ENCODE data around the gene ZBTB40.

ZBTB40 gene

DNA sequence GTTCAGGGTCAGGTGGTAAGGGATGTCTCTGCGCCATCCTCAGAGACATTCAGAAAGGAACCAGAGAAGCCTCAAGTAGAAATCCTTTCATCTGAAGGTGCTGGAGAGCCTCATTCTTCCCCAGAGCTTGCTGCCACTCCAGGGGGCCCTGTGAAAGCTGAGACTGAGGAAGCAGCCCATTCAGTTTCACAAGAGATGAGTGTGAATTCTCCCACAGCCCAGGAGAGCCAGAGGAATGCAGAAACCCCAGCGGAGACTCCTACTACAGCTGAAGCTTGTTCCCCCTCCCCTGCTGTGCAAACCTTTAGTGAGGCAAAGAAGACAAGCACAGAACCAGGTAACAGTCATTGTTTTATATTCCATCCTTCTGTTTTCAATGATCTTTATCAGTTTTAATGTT, 38.7 kb downstream of the ZBTB40 start:
- Histone ChIP-seq H3F3A (ENCODE audit: insufficient read depth, low read length) (peaks cover 26% of the 10 kb centered on the region), H3K27ac (ENCODE audit: low read length) (no peak overlapping the region), H3K4me2 (ENCODE audit: low read depth, low read length) (no peak overlapping the region), H3K9me3 (replicated peaks; ENCODE audit: insufficient read depth, low read length) (no peaks in the 10 kb centered on the region), H4K20me1 (ENCODE audit: insufficient read depth, low read length) (no peaks in the 10 kb centered on the region), H3K79me2 (ENCODE audit: low read length) (peaks cover 52% of the 10 kb centered on the region), H3K4me3 (ENCODE audit: low read length) (no peak overlapping the region), H2AFZ (ENCODE audit: low read length) (no peak overlapping the region), H3K27me3 (replicated peaks; ENCODE audit: insufficient read depth, low read length) (no peaks in the 10 kb centered on the region), H3K36me3 (replicated peaks; ENCODE audit: insufficient read depth, low read length) (no peaks in the 10 kb centered on the region), H3K4me1 (ENCODE audit: low read length) (peaks cover 43% of the 10 kb centered on the region), H3K9me2 (replicated peaks; ENCODE audit: insufficient read depth, low read length) (no peaks in the 10 kb centered on the region), H3K9ac (ENCODE audit: low read length) (no peak overlapping the region)
- TF ChIP-seq EZH2phosphoT487 (IDR thresholded peaks at IDR 0.05; ENCODE audit: low read length) (no peak), EZH2 (optimal IDR thresholded peaks at IDR 0.05; ENCODE audit: low read depth, low read length) (no peak)
- TF ChIP-seq, protein P1, sequence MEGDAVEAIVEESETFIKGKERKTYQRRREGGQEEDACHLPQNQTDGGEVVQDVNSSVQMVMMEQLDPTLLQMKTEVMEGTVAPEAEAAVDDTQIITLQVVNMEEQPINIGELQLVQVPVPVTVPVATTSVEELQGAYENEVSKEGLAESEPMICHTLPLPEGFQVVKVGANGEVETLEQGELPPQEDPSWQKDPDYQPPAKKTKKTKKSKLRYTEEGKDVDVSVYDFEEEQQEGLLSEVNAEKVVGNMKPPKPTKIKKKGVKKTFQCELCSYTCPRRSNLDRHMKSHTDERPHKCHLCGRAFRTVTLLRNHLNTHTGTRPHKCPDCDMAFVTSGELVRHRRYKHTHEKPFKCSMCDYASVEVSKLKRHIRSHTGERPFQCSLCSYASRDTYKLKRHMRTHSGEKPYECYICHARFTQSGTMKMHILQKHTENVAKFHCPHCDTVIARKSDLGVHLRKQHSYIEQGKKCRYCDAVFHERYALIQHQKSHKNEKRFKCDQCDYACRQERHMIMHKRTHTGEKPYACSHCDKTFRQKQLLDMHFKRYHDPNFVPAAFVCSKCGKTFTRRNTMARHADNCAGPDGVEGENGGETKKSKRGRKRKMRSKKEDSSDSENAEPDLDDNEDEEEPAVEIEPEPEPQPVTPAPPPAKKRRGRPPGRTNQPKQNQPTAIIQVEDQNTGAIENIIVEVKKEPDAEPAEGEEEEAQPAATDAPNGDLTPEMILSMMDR (IDR thresholded peaks at IDR 0.05; ENCODE audit: low read length) = no peak
- DNase-seq = no peak

DNA sequence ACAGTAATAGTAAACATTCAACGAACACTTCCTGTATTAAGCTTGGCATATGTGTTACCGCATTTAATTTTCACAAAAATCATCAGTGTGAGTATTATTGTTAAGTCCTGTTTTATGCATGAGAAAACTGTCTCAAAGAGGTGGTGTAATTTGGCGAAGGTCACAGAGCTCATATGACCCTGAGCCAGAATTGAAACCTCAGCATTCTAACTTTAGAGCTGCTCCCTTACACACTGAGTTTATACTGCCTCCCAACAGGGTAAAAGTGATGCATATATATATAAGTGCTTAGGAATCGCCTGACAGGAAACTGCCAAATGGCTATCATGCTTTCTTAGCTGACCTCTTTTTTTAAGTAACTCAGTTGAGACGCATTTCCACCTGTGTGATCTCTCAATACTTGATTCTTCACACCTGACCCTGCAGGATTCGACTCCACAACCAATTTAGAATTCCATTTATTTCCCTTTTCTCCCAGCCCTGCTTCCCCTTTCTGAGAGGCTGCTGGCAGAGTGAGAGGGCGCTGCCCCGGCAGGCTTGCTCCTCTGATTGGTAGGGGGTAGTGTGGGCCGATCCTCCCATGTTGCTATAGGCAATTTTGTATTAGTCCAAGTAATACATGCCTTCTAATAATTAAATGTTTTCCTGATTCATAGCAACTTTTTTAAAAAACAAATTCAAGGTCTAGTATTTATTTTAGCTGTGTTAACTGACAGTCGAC, 40.5 kb downstream of the ZBTB40 start:
- Histone ChIP-seq H3K9me2 (replicated peaks; ENCODE audit: insufficient read depth, low read length) (no peaks in the 10 kb centered on the region), H3K27ac (ENCODE audit: low read length) (peak overlapping the region; percentile 95; the same call in 1 of the 2 replicates), H4K20me1 (ENCODE audit: insufficient read depth, low read length) (no peaks in the 10 kb centered on the region), H3K9me3 (replicated peaks; ENCODE audit: insufficient read depth, low read length) (no peaks in the 10 kb centered on the region), H2AFZ (ENCODE audit: low read length) (no peak overlapping the region), H3K79me2 (ENCODE audit: low read length) (peaks cover 44% of the 10 kb centered on the region), H3K4me3 (ENCODE audit: low read length) (no peak overlapping the region), H3K36me3 (replicated peaks; ENCODE audit: insufficient read depth, low read length) (no peaks in the 10 kb centered on the region), H3K4me2 (ENCODE audit: low read depth, low read length) (peak overlapping the region; percentile 14; the same call in 1 of the 2 replicates), H3K9ac (ENCODE audit: low read length) (no peak overlapping the region), H3F3A (ENCODE audit: insufficient read depth, low read length) (peaks cover 37% of the 10 kb centered on the region), H3K4me1 (ENCODE audit: low read length) (peaks cover 61% of the 10 kb centered on the region), H3K27me3 (replicated peaks; ENCODE audit: insufficient read depth, low read length) (no peaks in the 10 kb centered on the region)
- TF ChIP-seq EZH2phosphoT487 (IDR thresholded peaks at IDR 0.05; ENCODE audit: low read length) = no peak
- DNase-seq = peak; percentile 47

DNA sequence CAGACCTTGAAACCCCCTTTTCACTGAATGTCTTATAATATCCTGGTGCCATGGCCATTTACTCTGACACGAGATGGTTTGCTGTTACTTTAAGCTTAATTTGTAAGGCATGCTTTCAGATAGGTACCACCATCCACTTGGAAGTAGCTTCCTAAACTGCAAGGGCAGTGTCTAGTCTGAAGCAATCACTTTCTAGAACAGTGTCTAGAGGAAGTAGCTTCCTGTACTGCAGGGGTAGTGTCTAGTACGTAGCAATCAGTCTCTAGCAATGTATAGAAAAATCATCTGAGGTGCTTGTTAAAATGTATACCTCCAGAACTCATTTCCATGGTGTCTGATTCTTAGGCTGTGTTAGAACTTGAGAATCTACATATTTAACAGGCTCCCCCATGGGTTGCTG, 42.5 kb downstream of the ZBTB40 start:
- Histone ChIP-seq H3K4me2 (ENCODE audit: low read depth, low read length) (peak overlapping the region; percentile 79), H3K4me1 (ENCODE audit: low read length) (peaks cover 65% of the 10 kb centered on the region), H3K4me3 (ENCODE audit: low read length) (peak overlapping the region; percentile 16), H3K9me2 (replicated peaks; ENCODE audit: insufficient read depth, low read length) (no peaks in the 10 kb centered on the region), H3K9ac (ENCODE audit: low read length) (peak overlapping the region; percentile 63), H3K27me3 (replicated peaks; ENCODE audit: insufficient read depth, low read length) (no peaks in the 10 kb centered on the region), H3K36me3 (replicated peaks; ENCODE audit: insufficient read depth, low read length) (no peaks in the 10 kb centered on the region), H3K79me2 (ENCODE audit: low read length) (peaks cover 36% of the 10 kb centered on the region), H3F3A (ENCODE audit: insufficient read depth, low read length) (peaks cover 37% of the 10 kb centered on the region), H2AFZ (ENCODE audit: low read length) (no peak overlapping the region), H3K9me3 (replicated peaks; ENCODE audit: insufficient read depth, low read length) (no peaks in the 10 kb centered on the region), H3K27ac (ENCODE audit: low read length) (peak overlapping the region; percentile 95), H4K20me1 (ENCODE audit: insufficient read depth, low read length) (no peaks in the 10 kb centered on the region)
- no peak for TF ChIP-seq EZH2phosphoT487 (IDR thresholded peaks at IDR 0.05; ENCODE audit: low read length)
- TF ChIP-seq, protein P1 (IDR thresholded peaks at IDR 0.05; ENCODE audit: low read length) = no peak
- no peak for TF ChIP-seq EZH2 (optimal IDR thresholded peaks at IDR 0.05; ENCODE audit: low read depth, low read length)
- peak; percentile 50 for DNase-seq
